HFF-Myc (cell line): ENCODE measurements around the gene MEDAG.
A peak's percentile ranks its signal among the peaks of the same experiment; 100 is the strongest.

Experiments
- DNase-seq: peaks from one replicate; pipeline ENCODE4 v3.0.0-alpha.2; 2011; ENCODE audit warnings: low read depth; ENCODE audit errors: extremely low read depth
- H3K4me3 ChIP-seq: replicated peaks from 2 replicates; pipeline ENCODE4 v1.5.1; 2011; ENCODE audit warnings: low read depth, mild to moderate bottlenecking, control low read depth, low read length
- CTCF ChIP-seq: IDR thresholded peaks from 2 replicates; pipeline ENCODE4 v1.5.1; 2012; ENCODE audit warnings: mild to moderate bottlenecking, low read depth, low read length, control low read depth; ENCODE audit errors: missing control alignments

Gene MEDAG

GRCh38 chr13:30880151-30880855 is 25.8 kb upstream of the MEDAG start:
- TF ChIP-seq CTCF: no peak
- no peak for DNase-seq
- no peak overlapping the region for H3K4me3 ChIP-seq

- TF ChIP-seq CTCF: no peak
- DNase-seq: peak; percentile 48
- H3K4me3 ChIP-seq: no peak overlapping the region
Measured at GRCh38 chr13:30880856-30881155, 25.3 kb upstream of the MEDAG start.

GRCh38 chr13:30881191-30881651 is 24.9 kb upstream of the MEDAG start:
- no peak for TF ChIP-seq CTCF
- no peak overlapping the region for H3K4me3 ChIP-seq
- no peak for DNase-seq

GRCh38 chr13:30882026-30882850 is 23.8 kb upstream of the MEDAG start:
- no peak for TF ChIP-seq CTCF

GRCh38 chr13:30882996-30883766 is 22.9 kb upstream of the MEDAG start:
- DNase-seq: no peak
- no peak overlapping the region for H3K4me3 ChIP-seq
- no peak for TF ChIP-seq CTCF

More at GRCh38 chr13:30882026-30882850, 23.8 kb upstream of the MEDAG start:
- no peak for DNase-seq
- H3K4me3 ChIP-seq: no peak overlapping the region

- H3K4me3 ChIP-seq: no peak overlapping the region
- TF ChIP-seq CTCF: no peak
- DNase-seq: no peak
Measured at GRCh38 chr13:30884543-30884942, 21.5 kb upstream of the MEDAG start.
